IMR-90 (cell line): ENCODE data around the gene COL27A1. TPM values are rescaled to one million over a fixed set of nuclear protein-coding genes. Genes with fewer than 3 reads are reported as not detected.

ENCODE experiments used
- ATAC-seq: fragments of 200-7000 bp; cut with Tn5 transposase; 2 replicates; pipeline ENCODE4 v1.9.1; 2020; ENCODE audit warnings: low read depth, mild to moderate bottlenecking, moderate library complexity
- BruUV-seq: library from RNA; stranded (reverse); fragments of 400-500 nt; replicated peaks from 2 replicates; lab custom pipeline; 2021; lab: Mats Ljungman, UMichigan
- CTCF ChIA-PET: fragments of 300-600 bp; formaldehyde crosslinking; extraction: SDS; loops from one replicate; lab custom pipeline; 2021; ENCODE audit warnings: antibody characterized with exemption; lab: Yijun Ruan, JAX
- POLR2A ChIA-PET: fragments of 300-600 bp; sonication (Branson Sonifier 250); formaldehyde crosslinking; loops from one replicate; lab custom pipeline; 2022; ENCODE audit warnings: antibody characterized with exemption; ENCODE audit not compliant: unreplicated experiment; lab: Charles Lee
- DNase-seq: peaks from one replicate; pipeline ENCODE4 v3.0.0; 2013
- H2AFZ ChIP-seq: replicated peaks from 2 replicates; pipeline ENCODE3; 2013; ENCODE audit warnings: low read length, mild to moderate bottlenecking; ENCODE audit not compliant: poor library complexity
- H2AK5ac ChIP-seq: 2 replicates; pipeline ENCODE4 v1.6.1; 2013; ENCODE audit warnings: low read depth, low read length, inconsistent platforms
- H2AK9ac ChIP-seq: replicated peaks from 2 replicates; pipeline ENCODE3; 2013; ENCODE audit warnings: mild to moderate bottlenecking, low read depth, low read length, moderate library complexity; ENCODE audit not compliant: poor library complexity
- H2BK120ac ChIP-seq: 2 replicates; pipeline ENCODE4 v1.6.1; 2013; ENCODE audit warnings: low read depth, low read length, inconsistent platforms
- H2BK15ac ChIP-seq: 3 replicates; pipeline ENCODE4 v1.6.1; 2013; ENCODE audit warnings: low read depth, low read length, inconsistent platforms
- H2BK20ac ChIP-seq: 2 replicates; pipeline ENCODE4 v1.6.1; 2013; ENCODE audit warnings: low read depth, mild to moderate bottlenecking, inconsistent platforms, low read length, moderate library complexity
- H2BK5ac ChIP-seq: 2 replicates; pipeline ENCODE4 v1.6.1; 2013; ENCODE audit warnings: mild to moderate bottlenecking, low read depth, low read length, inconsistent platforms; ENCODE audit not compliant: poor library complexity, severe bottlenecking
- H3K14ac ChIP-seq: replicated peaks from 2 replicates; pipeline ENCODE4 v1.6.1; 2013; ENCODE audit warnings: low read depth, low read length, inconsistent platforms
- H3K18ac ChIP-seq: 2 replicates; pipeline ENCODE4 v1.6.1; 2013; ENCODE audit warnings: low read depth, low read length, control low read depth
- H3K23ac ChIP-seq: 2 replicates; pipeline ENCODE4 v1.6.1; 2013; ENCODE audit warnings: low read depth, low read length, inconsistent platforms
- H3K27ac ChIP-seq: 2 replicates; pipeline ENCODE4 v1.5.1; 2013; ENCODE audit warnings: mild to moderate bottlenecking, control low read depth, low read length; ENCODE audit not compliant: insufficient read depth
- H3K27me3 ChIP-seq: 2 replicates; pipeline ENCODE4 v1.6.1; 2013; ENCODE audit warnings: low read length; ENCODE audit not compliant: control insufficient read depth, insufficient read depth
- H3K36me3 ChIP-seq: 2 replicates; pipeline ENCODE4 v1.6.1; 2013; ENCODE audit warnings: low read length, mixed read lengths; ENCODE audit not compliant: control insufficient read depth, insufficient read depth
- H3K4ac ChIP-seq: 2 replicates; pipeline ENCODE4 v1.6.1; 2013; ENCODE audit warnings: low read depth, low read length, inconsistent platforms
- H3K4me1 ChIP-seq: 2 replicates; pipeline ENCODE4 v1.6.1; 2013; ENCODE audit warnings: low read length, mixed read lengths; ENCODE audit not compliant: control insufficient read depth, insufficient read depth
- H3K4me2 ChIP-seq: 2 replicates; pipeline ENCODE4 v1.6.1; 2013; ENCODE audit warnings: low read depth, mild to moderate bottlenecking, control low read depth, low read length, moderate library complexity
- H3K4me3 ChIP-seq: 2 replicates; pipeline ENCODE4 v1.5.1; 2013; ENCODE audit warnings: low read depth, mild to moderate bottlenecking, control low read depth, low read length, moderate library complexity; ENCODE audit not compliant: insufficient read depth
- H3K56ac ChIP-seq: 2 replicates; pipeline ENCODE4 v1.6.1; 2013; ENCODE audit warnings: low read length, inconsistent platforms; ENCODE audit not compliant: insufficient read depth; ENCODE audit errors: extremely low read depth
- H3K79me1 ChIP-seq, 2 experiments: 2 replicates each; pipeline ENCODE4 v1.6.1; 2013; ENCODE audit warnings: low read length in 2 of 2, inconsistent platforms in 1 of 2, low read depth in 1 of 2
- H3K9ac ChIP-seq: 2 replicates; pipeline ENCODE4 v1.6.1; 2013; ENCODE audit warnings: low read depth, low read length, control low read depth
- H3K9me1 ChIP-seq: 2 replicates; pipeline ENCODE4 v1.6.1; 2013; ENCODE audit warnings: low read length, inconsistent platforms; ENCODE audit not compliant: insufficient read depth
- H3K9me3 ChIP-seq: 2 replicates; pipeline ENCODE4 v1.6.1; 2013; ENCODE audit warnings: low read length; ENCODE audit not compliant: control insufficient read depth, insufficient read depth
- H4K20me1 ChIP-seq: 2 replicates; pipeline ENCODE4 v1.6.1; 2013; ENCODE audit warnings: low read length, inconsistent platforms; ENCODE audit not compliant: insufficient read depth
- H4K5ac ChIP-seq: 2 replicates; pipeline ENCODE4 v1.6.1; 2013; ENCODE audit warnings: mild to moderate bottlenecking, low read depth, low read length, control low read depth
- H4K8ac ChIP-seq, 2 experiments: 2 replicates each; pipeline ENCODE4 v1.6.1; 2013; ENCODE audit warnings: low read depth in 2 of 2, low read length in 2 of 2, control low read depth in 1 of 2, inconsistent platforms in 1 of 2
- H4K91ac ChIP-seq: 2 replicates; pipeline ENCODE4 v1.6.1; 2013; ENCODE audit warnings: low read depth, low read length, inconsistent platforms; ENCODE audit not compliant: insufficient read depth
- CEBPB ChIP-seq: IDR thresholded peaks from 2 replicates; pipeline ENCODE4 v1.6.1; 2012; ENCODE audit warnings: low read depth, low read length, improper control_type of control experiment
- MAFK ChIP-seq: IDR thresholded peaks from 2 replicates; pipeline ENCODE4 v1.6.1; 2012; ENCODE audit warnings: low read depth, low read length, improper control_type of control experiment
- MAZ ChIP-seq: IDR thresholded peaks from 2 replicates; pipeline ENCODE4 v1.6.1; 2012; ENCODE audit warnings: low read depth, mild to moderate bottlenecking, low read length, improper control_type of control experiment, moderate library complexity, borderline replicate concordance
- MXI1 ChIP-seq: IDR thresholded peaks from 2 replicates; pipeline ENCODE4 v1.6.1; 2012; ENCODE audit warnings: low read depth, mild to moderate bottlenecking, low read length, moderate library complexity, borderline replicate concordance
- NFE2L2 ChIP-seq: fragments of 150-350 bp; IDR thresholded peaks from 2 replicates; pipeline ENCODE4 v1.6.1; 2016; ENCODE audit warnings: low read depth, mild to moderate bottlenecking, low read length
- POLR2A ChIP-seq: IDR thresholded peaks from 2 replicates; pipeline ENCODE4 v1.6.1; 2012; ENCODE audit warnings: mild to moderate bottlenecking, low read depth, low read length
- RFX5 ChIP-seq: IDR thresholded peaks from 2 replicates; pipeline ENCODE4 v1.8.0; 2012; ENCODE audit warnings: low read depth, mild to moderate bottlenecking, low read length, moderate library complexity
- SMC3 ChIP-seq: fragments of 150-350 bp; IDR thresholded peaks from 2 replicates; pipeline ENCODE4 v1.6.1; 2016; ENCODE audit warnings: low read depth, mild to moderate bottlenecking, antibody characterized with exemption, low read length, moderate library complexity
- USF2 ChIP-seq: fragments of 150-350 bp; IDR thresholded peaks from 2 replicates; pipeline ENCODE4 v1.6.1; 2017; ENCODE audit warnings: mild to moderate bottlenecking, antibody characterized with exemption, low read length, low read depth
- whole genome bisulfite sequencing, 2 experiments: methylation state at CpG; one replicate each; pipeline versions ENCODE4 v1.1.5 to v1.1.7; 2013; ENCODE audit warnings: missing lambda C conversion rate in 2 of 2; ENCODE audit not compliant: insufficient read length in 1 of 2; ENCODE audit errors: extremely low coverage in 2 of 2; 5-methylcytosine and 5-hydroxymethylcytosine counted together
- dilution Hi-C: fragments of 300-500 bp; cut with HindIII; formaldehyde crosslinking; loops from one replicate; pipeline ENCODE4 v1.14.3; 2018; ENCODE audit warnings: low sequenced_read_pairs; ENCODE audit not compliant: unreplicated experiment
- in situ Hi-C: fragments of 300-500 bp; cut with MboI; formaldehyde crosslinking; loops from 3 replicates; pipeline ENCODE4 v1.14.3; 2019; ENCODE audit warnings: low sequenced_read_pairs, inconsistent platforms, mixed read lengths
- intact Hi-C: fragments of 100-400 bp; cut with micrococcal nuclease; formaldehyde crosslinking; loops from 2 replicates; pipeline ENCODE4 v1.10.0; 2022
- polyA plus RNA-seq, 3 experiments: library from polyadenylated mRNA; depleted of rRNA; stranded (reverse); fragments of >200 nt; gene quantifications; 2 replicates each; pipeline ENCODE4 v1.2.3, GENCODE V29; 2012; ENCODE audit warnings: low replicate concordance in 1 of 3
- total RNA-seq: library from RNA; depleted of rRNA; stranded (reverse); fragments of >200 nt; gene quantifications from 2 replicates; pipeline ENCODE4 v1.2.3, GENCODE V29; 2012
- TF ChIP-seq, protein P1 (sequence below): fragments of 150-350 bp; IDR thresholded peaks from 2 replicates; pipeline ENCODE4 v1.6.1; 2016; ENCODE audit warnings: low read depth, mild to moderate bottlenecking, low read length, moderate library complexity, borderline replicate concordance

COL27A1 gene
- total and polyA plus RNA-seq, 2 of the 4 experiments (the other 2 are of a cell fraction) = 3.2 to 18.3 TPM

GRCh38 chr9:114250648-114251047, 95.3 kb downstream of the COL27A1 start:
- Histone ChIP-seq H4K91ac (peak overlapping the region; percentile 50; the same call in 1 of the 2 replicates), H3K27me3 (no peaks in the 10 kb centered on the region), H3K4me2 (no peak overlapping the region), H2AFZ (peak overlapping the region; percentile 79), H2BK20ac (0 out of 2 replicates have a peak overlapping the region, but pooled peaks have one; percentile 27), H4K8ac (peak overlapping the region in 1 of 2 experiments; percentile 43; a peak in 2 of 4 replicates), H2BK5ac (no peak overlapping the region), H3K36me3 (peaks cover 5% of the 10 kb centered on the region; the same call in 1 of the 2 replicates), H2AK5ac (peak overlapping the region; percentile 57; the same call in 1 of the 2 replicates), H3K79me1 (no peaks in the 10 kb centered on the region), H3K9me3 (no peaks in the 10 kb centered on the region), H4K20me1 (no peaks in the 10 kb centered on the region), H3K23ac (no peak overlapping the region), H3K4me1 (peaks cover 12% of the 10 kb centered on the region), H3K56ac (no peak overlapping the region), H2AK9ac (no peak overlapping the region), H3K14ac (peak overlapping the region; percentile 62; the same call in 1 of the 2 replicates), H3K4me3 (no peak overlapping the region), H3K9ac (no peak overlapping the region), H2BK120ac (peak overlapping the region; percentile 51), H3K4ac (peak overlapping the region; percentile 69), H3K18ac (no peak overlapping the region), H4K5ac (no peak overlapping the region), H2BK15ac (0 out of 3 replicates have a peak overlapping the region, but pooled peaks have one; percentile 29), H3K9me1 (peaks cover 7% of the 10 kb centered on the region; the same call in 1 of the 2 replicates), H3K27ac (no peak overlapping the region; the same call in 1 of the 2 replicates)
- intact Hi-C loops = no loop called here
- in situ Hi-C loops = no loop called here
- no peak for DNase-seq
- ChIA-PET CTCF (interaction anchor here (1.1 to 1.8 kb wide), 2 partner anchors 40 to 94 kb away, joined by 3 to 4 read pairs; no protein-coding TSS in a partner anchor), POLR2A (no interaction called here)
- ATAC-seq = no peak
- dilution Hi-C loops = no loop called here
- WGBS, 2 experiments = no CpG with 5 or more reads among the region's 3 CpGs
- TF ChIP-seq, protein P1, sequence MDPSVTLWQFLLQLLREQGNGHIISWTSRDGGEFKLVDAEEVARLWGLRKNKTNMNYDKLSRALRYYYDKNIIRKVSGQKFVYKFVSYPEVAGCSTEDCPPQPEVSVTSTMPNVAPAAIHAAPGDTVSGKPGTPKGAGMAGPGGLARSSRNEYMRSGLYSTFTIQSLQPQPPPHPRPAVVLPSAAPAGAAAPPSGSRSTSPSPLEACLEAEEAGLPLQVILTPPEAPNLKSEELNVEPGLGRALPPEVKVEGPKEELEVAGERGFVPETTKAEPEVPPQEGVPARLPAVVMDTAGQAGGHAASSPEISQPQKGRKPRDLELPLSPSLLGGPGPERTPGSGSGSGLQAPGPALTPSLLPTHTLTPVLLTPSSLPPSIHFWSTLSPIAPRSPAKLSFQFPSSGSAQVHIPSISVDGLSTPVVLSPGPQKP = no peak
- no peak for TF ChIP-seq USF2
- TF ChIP-seq MAZ = no peak
- TF ChIP-seq MXI1 = no peak
- no peak for TF ChIP-seq SMC3
- no peak for TF ChIP-seq RFX5
- no peak for TF ChIP-seq NFE2L2
- no peak for TF ChIP-seq POLR2A
- no peak for TF ChIP-seq CEBPB
- TF ChIP-seq MAFK = no peak
- no TSS peak for BruUV-seq
